Measurements from ENCODE around the gene DCAF16. TPM values are rescaled to one million over a fixed set of nuclear protein-coding genes. Genes with fewer than 3 reads are reported as not detected.

Gene DCAF16
- total RNA-seq, 1 experiment from 2014 or later = 65.7 TPM

DNA sequence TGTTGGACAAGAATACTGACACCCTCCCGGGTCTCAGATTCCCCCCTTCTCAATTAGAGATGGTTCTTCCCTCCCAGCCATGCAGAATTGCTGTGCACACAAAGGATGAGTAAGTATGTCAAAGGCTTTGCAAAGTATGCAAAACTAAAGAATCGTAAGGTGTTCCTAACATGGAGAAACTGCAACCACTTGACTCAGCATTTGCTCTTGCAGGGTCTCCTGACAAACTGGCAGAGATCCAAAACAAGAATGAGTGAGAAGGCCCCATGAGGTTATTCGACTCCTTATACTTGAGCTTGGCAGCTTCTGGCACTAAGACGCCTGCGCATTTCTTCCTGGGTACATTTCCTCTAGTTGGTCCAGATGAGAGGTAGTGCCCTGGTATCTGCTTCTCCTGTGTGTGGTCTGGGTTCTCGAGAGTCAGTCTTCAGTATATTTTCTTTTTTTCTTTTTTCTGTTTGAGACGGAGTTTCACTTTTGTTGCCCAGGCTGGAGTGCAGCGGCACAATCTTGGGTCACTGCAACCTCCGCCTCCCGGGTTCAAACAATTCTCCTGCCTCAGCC, 37.3 kb downstream of the DCAF16 start:
- intact Hi-C loops (cut with micrococcal nuclease) = no loop called here
- Histone ChIP-seq H3K4me1 (ENCODE audit: control insufficient read depth in 1 of 2, insufficient read depth in 2 of 2, low read length in 2 of 2) (no peaks in the 10 kb centered on the region), H3K36me3 (ENCODE audit: control insufficient read depth in 1 of 2, insufficient read depth in 2 of 2, low read length in 2 of 2) (no peaks in the 10 kb centered on the region), H2AFZ (ENCODE audit: low read depth, low read length, poor library complexity, severe bottlenecking) (no peak overlapping the region), H3K9ac (ENCODE audit: low read length) (no peak overlapping the region), H3K4me2 (ENCODE audit: low read length) (no peak overlapping the region), H3K9me3 (ENCODE audit: control insufficient read depth in 1 of 2, insufficient read depth in 1 of 2, low read depth in 1 of 2, low read length in 2 of 2) (no peaks in the 10 kb centered on the region), H3K27ac (ENCODE audit: low read depth, low read length) (no peak overlapping the region), H3K9me2 (ENCODE audit: insufficient read depth) (no peaks in the 10 kb centered on the region), H4K20me1 (ENCODE audit: insufficient read depth) (no peaks in the 10 kb centered on the region), H3K27me3 (ENCODE audit: insufficient read depth, low read length) (no peaks in the 10 kb centered on the region), H3K4me3 (replicated peaks in 1 of 2; ENCODE audit: low read depth in 1 of 2, low read length in 2 of 2) (no peak overlapping the region), H3K79me2 (ENCODE audit: insufficient read depth, low read length) (no peaks in the 10 kb centered on the region)
- ChIA-PET RAD21 (ENCODE audit: low non-redundant PET in 1 of 2, low total read pairs in 2 of 2, uncharacterized antibody in 2 of 2, unreplicated experiment in 2 of 2) (no interaction called here), CTCF (no interaction called here), POLR2A (no interaction called here)
- BruUV-seq (replicated peaks) = no TSS peak
- TF ChIP-seq JUND (IDR thresholded peaks at IDR 0.05) = no peak
- TF ChIP-seq EZH2phosphoT487 (IDR thresholded peaks at IDR 0.05; ENCODE audit: borderline replicate concordance) = no peak
- no peak for TF ChIP-seq ELF1 (IDR thresholded peaks at IDR 0.05; ENCODE audit: borderline replicate concordance, low read depth)
- TF ChIP-seq EGR1 (IDR thresholded peaks at IDR 0.05; ENCODE audit: low read depth) = no peak
- TF ChIP-seq REST (IDR thresholded peaks at IDR 0.05; ENCODE audit: low read depth) = no peak
- no peak for TF ChIP-seq ZFX (IDR thresholded peaks at IDR 0.05)
- TF ChIP-seq SIN3A (IDR thresholded peaks at IDR 0.05; ENCODE audit: low read depth) = no peak
- TF ChIP-seq FOSL1 (IDR thresholded peaks at IDR 0.05; ENCODE audit: low read depth) = no peak
- no peak for TF ChIP-seq SP1 (IDR thresholded peaks at IDR 0.05; ENCODE audit: low read depth)
- no peak for TF ChIP-seq CEBPB (IDR thresholded peaks at IDR 0.05; ENCODE audit: low read depth)
- no peak for TF ChIP-seq SRF (IDR thresholded peaks at IDR 0.05; ENCODE audit: low read depth)
- no peak for DNase-seq (ENCODE audit: low read depth, low spot score)
- ATAC-seq = no peak
